Activated CD8-positive, alpha-beta memory T cell treated with anti-CD3 and anti-CD28 coated beads for 1 hour (primary cell): ENCODE results near the gene CGB3.

Source experiments
- DNase-seq, 2 donors: peaks; one replicate each; pipeline ENCODE4 v3.0.0-alpha.2; 2020; ENCODE audit warnings: low read depth in 1 of 2; ENCODE audit errors: extremely low read depth in 1 of 2

CGB3 gene

GRCh38 chr19:49017041-49017665, 7.0 kb downstream of the CGB3 start, which contains the start of gene LHB:
Gene LHB, minus strand, starts transcription at chr19:49017091. Its CDS starts 10 bp downstream, at chr19:49017081.
- no peak for DNase-seq

- DNase-seq, result no peak
Observed at GRCh38 chr19:49016067-49016839, 7.9 kb downstream of the CGB3 start.

- no peak for DNase-seq
Observed at GRCh38 chr19:49014870-49015255, 9.3 kb downstream of the CGB3 start.

- DNase-seq, result no peak
Observed at GRCh38 chr19:49014123-49014869, 9.8 kb downstream of the CGB3 start.

- DNase-seq, result no peak
Observed at GRCh38 chr19:49011194-49011593, 12.9 kb downstream of the CGB3 start.

GRCh38 chr19:49010453-49010852, 13.7 kb downstream of the CGB3 start:
- DNase-seq, result no peak

GRCh38 chr19:49009828-49010227, 14.3 kb downstream of the CGB3 start:
- DNase-seq, result no peak

- no peak for DNase-seq
Observed at GRCh38 chr19:49006905-49007304, 17.2 kb downstream of the CGB3 start.

- no peak for DNase-seq
Observed at GRCh38 chr19:49004964-49005614, 19.0 kb downstream of the CGB3 start.

- DNase-seq, result no peak
Observed at GRCh38 chr19:49004133-49004532, 20.0 kb downstream of the CGB3 start.

GRCh38 chr19:48999481-49000325, 24.4 kb downstream of the CGB3 start:
- peak; percentile 39 to 51 for DNase-seq

GRCh38 chr19:48997972-48998371, 26.2 kb downstream of the CGB3 start:
- no peak for DNase-seq

GRCh38 chr19:48994035-48994386, 30.1 kb downstream of the CGB3 start:
- no peak for DNase-seq

- peak; percentile 98 for DNase-seq
Observed at GRCh38 chr19:48993175-48994034, 30.7 kb downstream of the CGB3 start, which contains the start of the genes GYS1 and RUVBL2. Gene GYS1, minus strand, starts transcription at chr19:48993309. Its CDS starts 197 bp downstream, at chr19:48993112. Gene RUVBL2, plus strand, starts transcription at chr19:48993887. Its CDS starts 25 bp downstream, at chr19:48993912.

GRCh38 chr19:48992581-48993174, 31.5 kb downstream of the CGB3 start:
- DNase-seq, result no peak

- DNase-seq, result no peak
Observed at GRCh38 chr19:48991873-48992580, 32.1 kb downstream of the CGB3 start.

GRCh38 chr19:48991011-48991609, 33.0 kb downstream of the CGB3 start:
- no peak for DNase-seq

- no peak for DNase-seq
Observed at GRCh38 chr19:48990400-48990799, 33.7 kb downstream of the CGB3 start.
